Vagina (tissue), 2 donors: ENCODE data around the gene PTGR3.

Source experiments
- POLR2A ChIP-seq, 2 donors: fragments of 450-650 bp; IDR thresholded peaks; one replicate each; pipeline ENCODE4 v1.6.1; 2017; ENCODE audit warnings: antibody characterized with exemption in 2 of 2, mild to moderate bottlenecking in 2 of 2, moderate library complexity in 2 of 2
- TF ChIP-seq, protein P1 (sequence below), 3 experiments: fragments of 450-650 bp in 2 of 3; fragments of 200-600 bp in 1 of 3; sonication (generic) in 1 of 3; IDR thresholded peaks; one replicate each; pipeline ENCODE4 v1.5.1; 2017 to 2019; ENCODE audit warnings: antibody characterized with exemption in 3 of 3, mild to moderate bottlenecking in 2 of 3, moderate library complexity in 2 of 3

DNA sequence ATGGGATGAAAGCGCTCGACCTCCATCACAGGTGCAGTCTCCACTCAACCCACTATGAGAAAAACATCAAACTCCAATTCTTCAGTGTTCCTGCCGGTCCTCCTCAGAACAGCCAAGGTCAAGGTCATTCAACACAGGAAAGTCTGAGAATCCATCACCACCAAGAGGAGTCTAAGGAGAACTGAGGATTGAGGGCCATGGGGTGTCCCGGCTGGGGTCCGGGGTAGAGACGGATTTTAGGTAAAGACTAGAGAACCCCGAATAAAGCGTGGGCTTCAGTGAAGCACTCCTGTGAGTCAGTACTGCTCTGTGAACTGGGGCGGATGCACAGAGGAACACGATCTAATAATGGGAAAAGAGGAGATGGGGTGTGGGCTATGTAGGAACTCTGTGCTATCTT, 41.8 kb downstream of the PTGR3 start:
- no peak for TF ChIP-seq POLR2A (IDR thresholded peaks at IDR 0.05)
- TF ChIP-seq, protein P1, sequence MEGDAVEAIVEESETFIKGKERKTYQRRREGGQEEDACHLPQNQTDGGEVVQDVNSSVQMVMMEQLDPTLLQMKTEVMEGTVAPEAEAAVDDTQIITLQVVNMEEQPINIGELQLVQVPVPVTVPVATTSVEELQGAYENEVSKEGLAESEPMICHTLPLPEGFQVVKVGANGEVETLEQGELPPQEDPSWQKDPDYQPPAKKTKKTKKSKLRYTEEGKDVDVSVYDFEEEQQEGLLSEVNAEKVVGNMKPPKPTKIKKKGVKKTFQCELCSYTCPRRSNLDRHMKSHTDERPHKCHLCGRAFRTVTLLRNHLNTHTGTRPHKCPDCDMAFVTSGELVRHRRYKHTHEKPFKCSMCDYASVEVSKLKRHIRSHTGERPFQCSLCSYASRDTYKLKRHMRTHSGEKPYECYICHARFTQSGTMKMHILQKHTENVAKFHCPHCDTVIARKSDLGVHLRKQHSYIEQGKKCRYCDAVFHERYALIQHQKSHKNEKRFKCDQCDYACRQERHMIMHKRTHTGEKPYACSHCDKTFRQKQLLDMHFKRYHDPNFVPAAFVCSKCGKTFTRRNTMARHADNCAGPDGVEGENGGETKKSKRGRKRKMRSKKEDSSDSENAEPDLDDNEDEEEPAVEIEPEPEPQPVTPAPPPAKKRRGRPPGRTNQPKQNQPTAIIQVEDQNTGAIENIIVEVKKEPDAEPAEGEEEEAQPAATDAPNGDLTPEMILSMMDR (IDR thresholded peaks at IDR 0.05), result no peak
